HepG2 (cell line): Measurements from ENCODE around the gene ENC1. TPM values are rescaled to one million over a fixed set of nuclear protein-coding genes. Genes with fewer than 3 reads are reported as not detected.

ENCODE experiments used
- AGO2 ChIP-seq: fragments of 200-400 bp; formaldehyde crosslinking; optimal IDR thresholded peaks from 2 replicates; pipeline ENCODE3; 2017; ENCODE audit warnings: mild to moderate bottlenecking, low read depth, low read length, moderate library complexity
- EED ChIP-seq: sonication (generic); formaldehyde crosslinking; IDR thresholded peaks from 2 replicates; pipeline ENCODE4 v1.5.0; 2020; ENCODE audit warnings: mild to moderate bottlenecking, missing genetic modification reagents
- KLF16 ChIP-seq, 2 experiments: sonication (generic) in 1 of 2; formaldehyde crosslinking in 1 of 2; IDR thresholded peaks; 2 replicates each; pipeline versions ENCODE4 v1.6.1 to v1.8.0; 2016 to 2023; ENCODE audit warnings: missing genetic modification reagents in 2 of 2, missing compliant biosample characterization in 1 of 2
- MXD4 ChIP-seq: IDR thresholded peaks from 2 replicates; pipeline ENCODE4 v1.6.1; 2016; ENCODE audit warnings: mild to moderate bottlenecking, missing biosample characterization, missing genetic modification reagents
- NFYB ChIP-seq: sonication (generic); formaldehyde crosslinking; IDR thresholded peaks from 2 replicates; pipeline ENCODE4 v1.4.0; 2020; ENCODE audit warnings: missing genetic modification reagents
- PCBP2 ChIP-seq: fragments of 200-400 bp; formaldehyde crosslinking; optimal IDR thresholded peaks from 2 replicates; pipeline ENCODE3; 2018; ENCODE audit warnings: low read length, low read depth; ENCODE audit not compliant: poor library complexity, severe bottlenecking
- RORA ChIP-seq: sonication (generic); formaldehyde crosslinking; IDR thresholded peaks from 2 replicates; pipeline ENCODE4 v1.5.0; 2020; ENCODE audit warnings: mild to moderate bottlenecking, missing genetic modification reagents, moderate library complexity
- SALL1 ChIP-seq: sonication (generic); formaldehyde crosslinking; IDR thresholded peaks from 2 replicates; pipeline ENCODE4 v1.8.0; 2022; ENCODE audit warnings: mild to moderate bottlenecking, missing genetic modification reagents
- SIN3A ChIP-seq: IDR thresholded peaks from 2 replicates; pipeline ENCODE4 v1.6.1; 2011; ENCODE audit warnings: low read depth, mild to moderate bottlenecking, control low read depth, low read length, borderline replicate concordance
- SNAPC4 ChIP-seq: sonication (generic); formaldehyde crosslinking; IDR thresholded peaks from 2 replicates; pipeline ENCODE4 v1.4.0; 2020; ENCODE audit warnings: mild to moderate bottlenecking, missing genetic modification reagents
- SP1 ChIP-seq, 2 experiments: fragments of 450-650 bp in 1 of 2; sonication (generic) in 1 of 2; formaldehyde crosslinking in 1 of 2; IDR thresholded peaks; 2 replicates each; pipeline versions ENCODE4 v1.4.0 to v1.6.1; 2016 to 2020; ENCODE audit warnings: missing genetic modification reagents in 1 of 2
- TEF ChIP-seq: sonication (generic); formaldehyde crosslinking; IDR thresholded peaks from 2 replicates; pipeline ENCODE4 v1.5.0; 2020; ENCODE audit warnings: missing genetic modification reagents
- THAP11 ChIP-seq: IDR thresholded peaks from 2 replicates; pipeline ENCODE4 v1.6.1; 2016; ENCODE audit warnings: missing biosample characterization, missing genetic modification reagents
- ZFP90 ChIP-seq: sonication (generic); formaldehyde crosslinking; IDR thresholded peaks from 2 replicates; pipeline ENCODE4 v1.8.0; 2022; ENCODE audit warnings: missing genetic modification reagents, mild to moderate bottlenecking, inconsistent platforms, borderline replicate concordance
- ZKSCAN1 ChIP-seq: fragments of 150-350 bp; IDR thresholded peaks from 2 replicates; pipeline ENCODE4 v1.6.1; 2014; ENCODE audit warnings: low read length
- ZMYM2 ChIP-seq: sonication (generic); formaldehyde crosslinking; IDR thresholded peaks from 2 replicates; pipeline ENCODE4 v1.8.0; 2022; ENCODE audit warnings: mild to moderate bottlenecking, missing genetic modification reagents
- ZNF124 ChIP-seq: sonication (generic); formaldehyde crosslinking; IDR thresholded peaks from 2 replicates; pipeline ENCODE4 v1.4.0; 2020; ENCODE audit warnings: missing genetic modification reagents
- ZNF256 ChIP-seq: sonication (generic); formaldehyde crosslinking; conservative IDR thresholded peaks from 2 replicates; pipeline ENCODE4 v1.4.0; 2020; ENCODE audit warnings: missing genetic modification reagents
- ZNF383 ChIP-seq: sonication (generic); formaldehyde crosslinking; IDR thresholded peaks from 2 replicates; pipeline ENCODE4 v1.4.0; 2020; ENCODE audit warnings: missing genetic modification reagents, mild to moderate bottlenecking, borderline replicate concordance
- ZNF431 ChIP-seq: sonication (generic); formaldehyde crosslinking; IDR thresholded peaks from 2 replicates; pipeline ENCODE4 v1.9.0; 2022; ENCODE audit warnings: missing genetic modification reagents, low read depth, mild to moderate bottlenecking, borderline replicate concordance
- ZNF570 ChIP-seq: sonication (generic); formaldehyde crosslinking; IDR thresholded peaks from 2 replicates; pipeline ENCODE4 v1.4.0; 2020; ENCODE audit warnings: mild to moderate bottlenecking, missing genetic modification reagents, borderline replicate concordance
- ZNF670 ChIP-seq: sonication (generic); formaldehyde crosslinking; IDR thresholded peaks from 2 replicates; pipeline ENCODE4 v1.8.0; 2022; ENCODE audit warnings: mild to moderate bottlenecking, missing genetic modification reagents, borderline replicate concordance
- ZNF720 ChIP-seq: sonication (generic); formaldehyde crosslinking; IDR thresholded peaks from 2 replicates; pipeline ENCODE4 v1.4.0; 2020; ENCODE audit warnings: missing genetic modification reagents
- polyA plus RNA-seq, 8 experiments: library from polyadenylated mRNA; depleted of rRNA in 3 of 8; stranded (reverse) in 7 of 8; unstranded in 1 of 8; fragments of >200 nt; fragmentation: Illumina TruSeq in 4 of 8; extraction: Trizol in 4 of 8; gene quantifications; 2 replicates each; pipeline versions ENCODE4 v1.2.1 to v1.2.3, GENCODE V29; 2011 to 2016; ENCODE audit warnings: low read depth in 4 of 8, missing spikeins in 1 of 8, mixed read lengths in 1 of 8; ENCODE audit not compliant: insufficient read depth in 1 of 8
- total RNA-seq, 5 experiments: library from RNA; depleted of rRNA; stranded (reverse); fragments of >200 nt; fragmentation: Illumina TruSeq; extraction: Trizol; gene quantifications; 2 replicates each; pipeline ENCODE4 v1.2.3, GENCODE V29; 2016; ENCODE audit warnings: low read depth in 1 of 5
- TF ChIP-seq, protein P1 (sequence below): IDR thresholded peaks from 2 replicates; pipeline ENCODE4 v1.6.1; 2016; ENCODE audit warnings: missing compliant biosample characterization, missing genetic modification reagents, borderline replicate concordance

Gene ENC1
- total and polyA plus RNA-seq, 2 of the 13 experiments (the other 11 are each of a cell fraction or from before 2014, with no cell fraction given): 63.8 to 64.4 TPM

GRCh38 chr5:74640954-74641734, 616 bp upstream of the ENC1 start (continued):
- TF ChIP-seq ZNF431 (no peak), ZNF720 (CRISPR knock-in tag) (no peak), SNAPC4 (CRISPR knock-in tag) (no peak), ZNF383 (CRISPR knock-in tag) (no peak), AGO2 (peak; percentile 31), SALL1 (CRISPR knock-in tag) (peak; percentile 80), NFYB (CRISPR knock-in tag) (peak; percentile 74), ZFP90 (CRISPR knock-in tag) (0 out of 2 replicates have a peak, but pooled peaks have one; percentile 34), ZNF256 (CRISPR knock-in tag) (peak; percentile 19; the same call in 1 of the 2 replicates), PCBP2 (no peak), MXD4 (CRISPR knock-in tag) (peak; percentile 80), ZNF570 (CRISPR knock-in tag) (no peak), ZKSCAN1 (no peak), ZNF670 (CRISPR knock-in tag) (no peak), SIN3A (peak; percentile 84; the same call in 1 of the 2 replicates), RORA (no peak), TEF (CRISPR knock-in tag) (no peak), KLF16 (CRISPR knock-in tag; IDR thresholded peaks at IDR 0.05) (peak in 1 of 2 experiments; percentile 5; a peak in 1 of 4 replicates), THAP11 (CRISPR knock-in tag) (peak; percentile 30; the same call in 1 of the 2 replicates), EED (CRISPR knock-in tag) (no peak), SP1 (IDR thresholded peaks at IDR 0.05) (no peak), SP1 (CRISPR knock-in tag; IDR thresholded peaks at IDR 0.05) (peak; percentile 40; the same call in 1 of the 2 replicates), ZNF124 (CRISPR knock-in tag) (no peak), ZMYM2 (CRISPR knock-in tag) (no peak)
- TF ChIP-seq, protein P1, sequence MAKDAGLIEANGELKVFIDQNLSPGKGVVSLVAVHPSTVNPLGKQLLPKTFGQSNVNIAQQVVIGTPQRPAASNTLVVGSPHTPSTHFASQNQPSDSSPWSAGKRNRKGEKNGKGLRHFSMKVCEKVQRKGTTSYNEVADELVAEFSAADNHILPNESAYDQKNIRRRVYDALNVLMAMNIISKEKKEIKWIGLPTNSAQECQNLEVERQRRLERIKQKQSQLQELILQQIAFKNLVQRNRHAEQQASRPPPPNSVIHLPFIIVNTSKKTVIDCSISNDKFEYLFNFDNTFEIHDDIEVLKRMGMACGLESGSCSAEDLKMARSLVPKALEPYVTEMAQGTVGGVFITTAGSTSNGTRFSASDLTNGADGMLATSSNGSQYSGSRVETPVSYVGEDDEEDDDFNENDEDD (CRISPR knock-in tag): peak; percentile 73; the same call in 1 of the 2 replicates
